IPS-18a (cell line): ENCODE measurements around the gene TRIM34.
A peak's percentile ranks its signal among the peaks of the same experiment; 100 is the strongest.
"Not testable (repeated sequence)": the region's sequence is repeated elsewhere in the genome, so short reads cannot be mapped to it uniquely, and the experiment has no call there.

Experiments
- H3K27ac ChIP-seq: one replicate; pipeline ENCODE4 v1.5.1; 2013; ENCODE audit warnings: low read length
- H3K27me3 ChIP-seq: one replicate; pipeline ENCODE4 v1.6.1; 2013; ENCODE audit warnings: mild to moderate bottlenecking, low read length; ENCODE audit not compliant: control insufficient read depth, insufficient read depth
- H3K36me3 ChIP-seq: one replicate; pipeline ENCODE4 v1.6.1; 2013; ENCODE audit warnings: low read depth, low read length; ENCODE audit not compliant: control insufficient read depth
- H3K4me1 ChIP-seq: one replicate; pipeline ENCODE4 v1.6.1; 2013; ENCODE audit warnings: low read depth, low read length; ENCODE audit not compliant: control insufficient read depth
- H3K4me3 ChIP-seq: one replicate; pipeline ENCODE4 v1.5.1; 2013; ENCODE audit warnings: low read length
- H3K9ac ChIP-seq: one replicate; pipeline ENCODE4 v1.6.1; 2013; ENCODE audit warnings: mild to moderate bottlenecking, low read length, moderate library complexity
- H3K9me3 ChIP-seq: one replicate; pipeline ENCODE4 v1.6.1; 2013; ENCODE audit warnings: low read depth, low read length; ENCODE audit not compliant: control insufficient read depth

Gene TRIM34

GRCh38 chr11:5597953-5598352 is 26.8 kb upstream of the TRIM34 start:
- Histone ChIP-seq H3K27me3 (no peaks in the 10 kb centered on the region), H3K9ac (peak overlapping the region; percentile 13), H3K4me1 (peaks cover 26% of the 10 kb centered on the region), H3K36me3 (no peaks in the 10 kb centered on the region), H3K4me3 (peak overlapping the region; percentile 89), H3K9me3 (no peaks in the 10 kb centered on the region), H3K27ac (no peak overlapping the region)

GRCh38 chr11:5600374-5600851 is 24.4 kb upstream of the TRIM34 start:
- Histone ChIP-seq H3K4me3 (no peak overlapping the region), H3K9ac (no peak overlapping the region), H3K36me3 (peaks cover 15% of the 10 kb centered on the region), H3K9me3 (no peaks in the 10 kb centered on the region), H3K27ac (peak overlapping the region; percentile 21), H3K4me1 (peaks cover 26% of the 10 kb centered on the region), H3K27me3 (no peaks in the 10 kb centered on the region)

DNA sequence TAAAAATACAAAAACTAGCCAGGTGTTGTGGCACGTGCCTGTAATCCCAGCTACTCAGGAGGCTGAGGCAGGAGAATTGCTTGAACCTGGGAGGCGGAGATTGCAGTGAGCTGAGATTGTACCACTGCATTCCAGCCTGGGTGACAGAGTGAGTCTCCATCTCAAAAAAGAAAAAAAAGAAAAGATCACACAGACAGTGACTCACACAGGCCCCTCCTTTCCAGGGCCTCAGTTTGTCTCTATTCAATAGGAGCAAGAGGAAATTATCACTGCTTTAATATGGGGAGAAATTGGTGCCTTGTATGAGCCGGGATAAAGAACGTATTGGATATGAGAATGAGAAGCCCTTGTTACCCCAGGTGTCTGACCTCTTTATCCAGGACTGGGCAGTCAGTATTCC is 22.0 kb upstream of the TRIM34 start:
- not testable (repeated sequence) for H3K27ac ChIP-seq, H3K9ac ChIP-seq, H3K27me3 ChIP-seq, H3K9me3 ChIP-seq, H3K4me3 ChIP-seq
- H3K36me3 ChIP-seq = peaks cover 24% of the 10 kb centered on the region
- peaks cover 14% of the 10 kb centered on the region for H3K4me1 ChIP-seq

- Histone ChIP-seq H3K9ac (no peak overlapping the region), H3K27me3 (no peaks in the 10 kb centered on the region), H3K9me3 (no peaks in the 10 kb centered on the region), H3K4me3 (no peak overlapping the region), H3K36me3 (peaks cover 29% of the 10 kb centered on the region), H3K4me1 (peaks cover 9% of the 10 kb centered on the region), H3K27ac (no peak overlapping the region)
These were observed 21.5 kb upstream of the TRIM34 start for GRCh38 chr11:5603326-5603725.

DNA sequence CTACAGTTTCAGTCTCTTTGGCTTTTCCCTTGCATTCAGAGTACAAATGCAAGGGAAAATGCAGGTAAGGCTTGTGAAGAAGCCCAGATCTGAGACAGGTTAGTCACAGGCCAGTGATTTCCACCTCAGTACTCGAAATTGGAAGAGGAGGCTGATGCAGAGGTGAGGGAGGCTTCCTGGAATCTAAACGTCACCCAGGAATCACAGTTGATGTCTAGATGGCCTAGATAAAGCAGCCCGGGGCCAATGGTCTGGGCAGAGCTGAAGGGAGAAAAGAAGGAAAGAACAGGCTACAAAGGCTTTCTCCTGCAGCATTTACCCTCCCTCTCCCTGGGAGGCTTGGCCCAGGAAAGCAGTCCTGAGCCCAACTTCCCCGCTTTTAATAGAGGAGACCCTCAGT is 19.9 kb upstream of the TRIM34 start:
- H3K4me1 ChIP-seq = peaks cover 4% of the 10 kb centered on the region
- H3K4me3 ChIP-seq = no peak overlapping the region
- no peak overlapping the region for H3K27ac ChIP-seq
- H3K36me3 ChIP-seq = peaks cover 30% of the 10 kb centered on the region
- H3K9ac ChIP-seq = no peak overlapping the region
- no peaks in the 10 kb centered on the region for H3K9me3 ChIP-seq
- no peaks in the 10 kb centered on the region for H3K27me3 ChIP-seq

DNA sequence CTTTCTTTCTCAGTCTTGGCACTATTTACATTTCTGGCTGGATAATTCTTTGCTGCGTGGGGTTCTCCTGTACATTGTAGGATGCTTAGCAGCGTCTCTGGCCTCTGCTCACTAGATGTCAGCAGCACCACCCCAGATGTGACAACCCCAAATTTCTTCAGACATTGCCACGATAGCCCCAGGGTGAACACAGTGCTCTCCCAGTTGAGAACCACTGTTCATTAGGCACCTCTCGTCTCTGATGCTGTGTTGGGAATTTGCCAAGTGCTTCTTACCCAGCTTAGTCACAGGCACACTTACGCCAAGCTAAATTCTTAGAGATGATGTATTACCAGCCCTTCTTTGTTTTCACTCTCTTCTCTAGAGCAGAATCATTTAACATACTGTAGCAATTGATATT is 19.0 kb upstream of the TRIM34 start:
- no peak overlapping the region for H3K9ac ChIP-seq
- H3K27me3 ChIP-seq = no peaks in the 10 kb centered on the region
- H3K4me1 ChIP-seq = no peaks in the 10 kb centered on the region
- H3K9me3 ChIP-seq = no peaks in the 10 kb centered on the region
- peaks cover 39% of the 10 kb centered on the region for H3K36me3 ChIP-seq
- H3K27ac ChIP-seq = no peak overlapping the region
- H3K4me3 ChIP-seq = no peak overlapping the region

DNA sequence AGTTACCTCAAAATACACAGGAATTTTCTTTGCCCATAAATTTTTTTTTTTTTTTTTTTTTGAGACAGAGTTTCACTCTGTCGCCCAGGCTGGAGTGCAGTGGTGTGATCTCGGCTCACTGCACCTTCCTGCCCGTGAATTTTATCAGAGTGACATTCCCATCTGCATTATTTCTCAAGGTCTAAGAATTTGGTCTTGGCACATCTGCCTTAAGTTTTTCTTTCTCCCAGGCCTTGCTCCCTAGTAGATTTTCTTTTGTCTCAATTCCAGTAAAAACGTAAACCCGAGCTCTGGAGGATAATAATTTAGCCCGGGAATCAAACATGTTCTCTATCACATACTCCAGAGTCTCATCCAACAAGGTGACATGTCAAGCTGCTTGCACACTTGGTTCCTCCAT is 16.0 kb upstream of the TRIM34 start:
- H3K36me3 ChIP-seq = peaks cover 36% of the 10 kb centered on the region
- no peak overlapping the region for H3K27ac ChIP-seq
- no peaks in the 10 kb centered on the region for H3K9me3 ChIP-seq
- no peak overlapping the region for H3K4me3 ChIP-seq
- no peaks in the 10 kb centered on the region for H3K27me3 ChIP-seq
- H3K4me1 ChIP-seq = no peaks in the 10 kb centered on the region
- H3K9ac ChIP-seq = no peak overlapping the region

- no peak overlapping the region for H3K9ac ChIP-seq
- no peaks in the 10 kb centered on the region for H3K9me3 ChIP-seq
- no peaks in the 10 kb centered on the region for H3K4me1 ChIP-seq
- no peaks in the 10 kb centered on the region for H3K27me3 ChIP-seq
- H3K4me3 ChIP-seq = no peak overlapping the region
- peaks cover 23% of the 10 kb centered on the region for H3K36me3 ChIP-seq
- no peak overlapping the region for H3K27ac ChIP-seq
These were observed 14.4 kb upstream of the TRIM34 start for GRCh38 chr11:5610446-5610845.

- Histone ChIP-seq H3K9me3 (no peaks in the 10 kb centered on the region), H3K9ac (no peak overlapping the region), H3K4me3 (no peak overlapping the region), H3K27ac (no peak overlapping the region), H3K36me3 (peaks cover 15% of the 10 kb centered on the region), H3K4me1 (no peaks in the 10 kb centered on the region), H3K27me3 (no peaks in the 10 kb centered on the region)
These were observed 13.2 kb upstream of the TRIM34 start for GRCh38 chr11:5611627-5612026.

DNA sequence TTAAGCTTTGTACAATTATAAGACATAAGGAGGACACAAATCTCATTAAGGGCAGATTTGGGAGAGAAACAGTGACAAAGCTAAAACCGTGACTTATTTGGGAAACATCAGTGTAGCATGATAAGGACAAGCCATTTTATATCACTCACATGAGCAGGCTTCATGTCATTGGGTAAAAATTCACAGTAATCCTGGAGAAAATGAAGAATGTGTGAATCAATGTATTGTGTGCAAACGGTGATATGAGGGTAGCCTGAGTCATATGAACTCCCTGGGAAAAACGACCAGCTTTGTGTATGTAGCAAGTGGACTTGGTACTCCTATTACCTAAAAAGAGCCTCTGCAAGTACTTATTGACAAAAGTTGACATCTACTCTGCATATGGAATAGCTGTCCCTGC is 6.0 kb upstream of the TRIM34 start:
- H3K4me3 ChIP-seq = no peak overlapping the region
- no peaks in the 10 kb centered on the region for H3K27me3 ChIP-seq
- H3K9me3 ChIP-seq = no peaks in the 10 kb centered on the region
- H3K4me1 ChIP-seq = peaks cover 14% of the 10 kb centered on the region
- no peak overlapping the region for H3K9ac ChIP-seq
- no peaks in the 10 kb centered on the region for H3K36me3 ChIP-seq
- H3K27ac ChIP-seq = no peak overlapping the region

DNA sequence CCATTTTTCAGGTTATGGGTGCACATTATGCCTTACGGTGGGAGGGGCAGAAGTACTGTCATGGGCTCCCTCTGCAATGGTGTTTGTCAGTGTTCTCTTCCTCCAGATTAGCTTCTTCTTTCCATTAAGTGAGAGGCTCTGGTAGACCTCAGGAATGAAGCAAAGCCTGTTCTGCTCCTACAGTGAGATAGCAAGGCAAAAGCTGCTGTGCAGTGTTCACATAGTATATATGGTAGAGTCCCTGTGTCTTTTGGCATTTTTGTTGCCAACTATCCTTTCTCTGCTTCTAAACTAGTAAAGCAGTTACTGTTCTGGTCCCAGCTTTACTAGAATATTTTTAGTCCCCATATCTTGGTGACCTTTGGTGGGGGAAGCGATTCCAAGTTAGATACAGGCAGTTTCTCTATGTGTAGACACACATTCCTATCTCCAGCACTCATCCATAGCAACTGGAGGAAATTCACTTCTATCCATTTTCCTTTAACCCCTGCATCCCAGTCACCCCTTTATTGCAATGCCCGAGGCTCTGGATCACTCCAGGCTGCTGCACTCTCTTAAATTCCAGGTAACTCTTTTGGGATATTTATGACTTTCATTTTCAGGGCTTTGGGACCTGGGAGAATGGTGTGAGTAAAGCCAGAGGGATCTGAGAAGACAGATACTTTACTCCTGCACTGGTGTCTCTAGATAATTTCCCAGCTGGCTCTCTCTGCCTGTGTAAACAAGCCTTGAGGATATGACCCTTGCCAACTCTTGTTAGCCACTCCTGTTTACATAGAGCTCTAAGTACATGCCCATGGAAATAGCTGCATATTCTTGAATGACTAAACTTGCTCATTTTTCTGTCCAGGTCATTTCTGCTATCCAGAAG is 3.9 kb upstream of the TRIM34 start:
- Histone ChIP-seq H3K4me3 (no peak overlapping the region), H3K9me3 (no peaks in the 10 kb centered on the region), H3K27ac (no peak overlapping the region), H3K36me3 (no peaks in the 10 kb centered on the region), H3K9ac (no peak overlapping the region), H3K4me1 (peaks cover 20% of the 10 kb centered on the region), H3K27me3 (no peaks in the 10 kb centered on the region)

- Histone ChIP-seq H3K9ac (no peak overlapping the region), H3K4me1 (peaks cover 20% of the 10 kb centered on the region), H3K9me3 (no peaks in the 10 kb centered on the region), H3K36me3 (no peaks in the 10 kb centered on the region), H3K4me3 (no peak overlapping the region), H3K27ac (no peak overlapping the region), H3K27me3 (no peaks in the 10 kb centered on the region)
These were observed 3.2 kb upstream of the TRIM34 start for GRCh38 chr11:5621580-5621979.
